ENCODE results near the gene FHAD1. TPM values are rescaled to one million over a fixed set of nuclear protein-coding genes. Genes with fewer than 3 reads are reported as not detected.

The FHAD1 gene
- total RNA-seq, 1 experiment from 2014 or later = 1.9 TPM

- H3K4me1 ChIP-seq (ENCODE audit: insufficient read depth, low read length) = peaks cover 7% of the 10 kb centered on the region; the same call in 1 of the 2 replicates
- Mint-ChIP-seq H3K27me3 (ENCODE audit: low read depth) (peaks cover 14% of the 10 kb centered on the region), H3K9me3 (peaks cover 0 to 7% of the 10 kb centered on the region in 2 experiments; a peak in 3 of 5 replicates), H3K36me3 (ENCODE audit: insufficient read depth in 1 of 3, low read depth in 3 of 3) (no peaks in the 10 kb centered on the region; a peak in 1 of 7 replicates), H3K4me3 (no peak overlapping the region; a peak in 1 of 5 replicates), H3K4me1 (peaks cover 21 to 22% of the 10 kb centered on the region in 2 experiments), H3K27ac (no peak overlapping the region)
- no peak overlapping the region for H4K91ac ChIP-seq (ENCODE audit: insufficient read length, low read depth, low read length)
- no peak overlapping the region for H3K4me2 ChIP-seq (ENCODE audit: insufficient read depth, insufficient read length, low read length)
- H2BK12ac ChIP-seq (ENCODE audit: insufficient read length, low read depth, low read length) = no peak overlapping the region
- H4K5ac ChIP-seq (ENCODE audit: insufficient read length, low read depth, low read length) = no peak overlapping the region
- no CpG with 5 or more reads among the region's 24 CpGs for WGBS (ENCODE audit: extremely low coverage, insufficient read length, low lambda C conversion rate)
- no peaks in the 10 kb centered on the region for H3K23me2 ChIP-seq (ENCODE audit: insufficient read length, low read depth, low read length, poor library complexity, severe bottlenecking)
- H2AK5ac ChIP-seq (ENCODE audit: insufficient read length, low read length) = no peak overlapping the region
- no peak overlapping the region for H2BK15ac ChIP-seq (ENCODE audit: low read depth, low read length)
- H3T11ph ChIP-seq (ENCODE audit: low read length) = no peak overlapping the region
- H4K20me1 ChIP-seq (ENCODE audit: control insufficient read depth, insufficient read depth, insufficient read length) = no peaks in the 10 kb centered on the region
- no peak overlapping the region for H4K8ac ChIP-seq (replicated peaks; ENCODE audit: insufficient read length, low read depth, low read length)
- H3K14ac ChIP-seq (ENCODE audit: insufficient read depth, low read length) = no peak overlapping the region
- H2AFZ ChIP-seq (ENCODE audit: low read length) = no peak overlapping the region
- H3K79me2 ChIP-seq (ENCODE audit: insufficient read depth, low read length) = no peaks in the 10 kb centered on the region
- no peak overlapping the region for H3K9ac ChIP-seq (ENCODE audit: extremely low read depth, insufficient read length, low read length)
- H3K9me3 ChIP-seq (ENCODE audit: control insufficient read depth, low read depth, low read length) = no peaks in the 10 kb centered on the region
- no peak overlapping the region for H2BK120ac ChIP-seq (ENCODE audit: low read depth, low read length, poor library complexity, severe bottlenecking)
- no peaks in the 10 kb centered on the region for H3K79me1 ChIP-seq (ENCODE audit: insufficient read depth, low read depth, low read length, poor library complexity, severe bottlenecking)
- no peak overlapping the region for H2BK20ac ChIP-seq (ENCODE audit: low read depth, low read length, poor library complexity, severe bottlenecking)
- H3K4ac ChIP-seq (ENCODE audit: low read depth, low read length) = no peak overlapping the region
- no peaks in the 10 kb centered on the region for H3K27me3 ChIP-seq (ENCODE audit: insufficient read depth, low read length)
- no peak overlapping the region for H2BK5ac ChIP-seq (ENCODE audit: insufficient read length, low read length)
- H3K23ac ChIP-seq (ENCODE audit: insufficient read length, low read depth, low read length) = no peak overlapping the region
- H3K56ac ChIP-seq (ENCODE audit: insufficient read length, low read depth, low read length) = no peak overlapping the region
- TF ChIP-seq CTCF (conservative IDR thresholded peaks at IDR 0.05) = no peak
- DNase-seq = no peak
- no peak overlapping the region for H3K27ac ChIP-seq (ENCODE audit: insufficient read length, low read depth, low read length)
- no peak overlapping the region for H3K18ac ChIP-seq (ENCODE audit: insufficient read length, low read depth, low read length)
Observed at GRCh38 chr1:15323989-15324868, 77.2 kb downstream of the FHAD1 start.
